GM18858 (cell line): ENCODE data around the gene MAB21L4.
"Not testable (repeated sequence)": the region's sequence is repeated elsewhere in the genome, so short reads cannot be mapped to it uniquely, and the experiment has no call there.

Experiments
- ATAC-seq: cut with Tn5 transposase; IDR thresholded peaks from one replicate; pipeline ENCODE4 v1.9.1; 2021; ENCODE audit not compliant: unreplicated experiment

The MAB21L4 gene

DNA sequence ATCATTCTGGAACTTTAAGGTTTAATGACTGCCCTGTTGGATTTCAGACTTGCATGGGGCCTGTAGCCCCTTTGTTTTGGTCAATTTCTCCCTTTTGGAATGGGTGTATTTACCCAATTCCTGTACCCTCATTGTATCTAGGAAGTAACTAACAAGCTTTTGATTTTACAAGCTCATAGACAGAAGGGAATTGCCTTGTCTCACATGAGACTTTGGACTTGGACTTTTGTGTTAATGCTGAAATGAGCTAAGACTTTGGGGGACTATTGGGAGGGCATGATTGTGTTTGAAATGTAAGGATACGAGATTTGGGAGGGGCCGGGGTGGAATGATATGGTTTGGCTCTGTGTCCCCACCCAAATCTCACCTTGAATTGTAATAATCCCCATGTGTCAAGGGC, 49.6 kb downstream of the MAB21L4 start:
- ATAC-seq, result not testable (repeated sequence)

DNA sequence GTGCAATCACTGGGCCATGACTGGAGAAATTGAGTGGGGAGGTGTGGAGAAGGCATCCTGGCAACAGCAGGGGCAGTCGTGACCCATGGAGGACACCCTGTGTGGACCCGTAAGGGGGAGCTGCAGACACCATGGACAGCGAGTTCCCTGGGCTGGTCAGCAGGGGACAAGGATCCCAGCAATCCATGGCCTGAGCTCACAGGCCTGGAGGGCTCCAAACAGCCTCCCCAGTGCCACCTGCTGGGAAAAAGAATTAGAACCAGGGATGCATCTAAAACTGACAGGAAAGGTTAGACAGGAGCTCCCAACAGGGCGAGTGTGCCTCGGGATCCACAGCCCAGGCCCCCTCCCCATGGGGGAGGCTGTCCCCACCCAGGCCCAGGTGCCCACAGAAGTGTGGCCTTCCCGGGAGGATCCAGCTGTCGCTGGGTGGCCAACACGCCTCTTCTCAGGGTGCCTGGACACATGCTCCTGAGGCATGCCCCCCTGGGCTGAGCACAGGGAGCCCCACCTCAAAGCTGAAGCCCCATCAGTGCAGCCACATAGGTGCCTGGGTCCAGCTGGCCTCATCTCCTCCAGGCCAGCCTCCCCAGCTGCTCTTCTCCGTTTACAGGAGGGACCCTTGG, 55.4 kb downstream of the MAB21L4 start:
- no peak for ATAC-seq

- ATAC-seq, result no peak
Observed at GRCh38 chr2:240839152-240840143, 56.5 kb downstream of the MAB21L4 start.

DNA sequence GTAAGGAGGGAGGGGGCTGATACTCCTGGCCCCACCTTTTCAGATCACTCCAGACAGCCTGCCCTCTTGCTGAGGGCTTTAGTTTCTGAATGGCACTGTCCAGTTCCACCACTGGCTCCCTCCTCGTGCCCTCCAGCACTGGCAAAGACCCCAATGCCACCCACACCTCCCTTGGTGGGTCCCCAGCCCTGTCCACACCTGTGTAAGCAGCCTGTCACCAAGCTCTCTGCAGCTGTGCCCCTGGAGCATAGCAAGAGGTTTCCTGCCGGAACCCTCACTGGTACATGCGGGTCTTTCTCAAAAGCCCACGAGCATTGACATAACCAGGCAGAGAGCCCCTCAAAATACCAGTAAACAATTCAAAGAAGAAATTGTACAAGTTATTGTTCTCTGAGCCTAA, 58.3 kb downstream of the MAB21L4 start:
- ATAC-seq, result no peak

GRCh38 chr2:240836781-240837467, 59.0 kb downstream of the MAB21L4 start:
- ATAC-seq, result no peak
